ENCODE data around the gene THEMIS.
"Not testable (repeated sequence)": the region's sequence is repeated elsewhere in the genome, so short reads cannot be mapped to it uniquely, and the experiment has no call there.

THEMIS gene

DNA sequence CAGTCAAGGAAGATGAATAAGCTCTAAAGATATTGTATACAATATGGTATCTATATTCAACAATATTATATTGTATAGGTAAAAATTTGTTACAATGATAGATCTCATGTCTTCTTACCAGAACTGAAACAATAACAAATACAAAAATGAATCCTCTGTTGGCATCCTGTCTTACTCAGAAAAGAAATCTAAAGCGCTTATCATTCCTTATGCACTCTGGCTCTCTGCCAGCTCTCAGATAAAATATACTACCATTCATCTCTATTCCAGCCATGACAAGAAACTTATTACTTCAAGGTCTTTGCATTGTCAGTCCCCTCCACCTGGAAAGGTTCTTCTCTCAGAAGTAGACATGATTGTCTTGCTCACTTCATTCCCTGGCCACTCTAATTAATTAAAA, 138.6 kb downstream of the THEMIS start:
- H3K4me3 ChIP-seq (ENCODE audit: low read length): no peak overlapping the region
- peak; percentile 18 for DNase-seq (ENCODE audit: low read depth, low spot score)

- peak; percentile 66 for DNase-seq (ENCODE audit: low read depth, low spot score)
Measured at GRCh38 chr6:127761084-127761483, 139.8 kb downstream of the THEMIS start.

GRCh38 chr6:127749095-127749494, 151.8 kb downstream of the THEMIS start:
- no peak for DNase-seq (ENCODE audit: low read depth, low spot score)
- H3K4me3 ChIP-seq (ENCODE audit: low read length): no peak overlapping the region

More at GRCh38 chr6:127761084-127761483, 139.8 kb downstream of the THEMIS start:
- H3K4me3 ChIP-seq (ENCODE audit: low read length): no peak overlapping the region

DNA sequence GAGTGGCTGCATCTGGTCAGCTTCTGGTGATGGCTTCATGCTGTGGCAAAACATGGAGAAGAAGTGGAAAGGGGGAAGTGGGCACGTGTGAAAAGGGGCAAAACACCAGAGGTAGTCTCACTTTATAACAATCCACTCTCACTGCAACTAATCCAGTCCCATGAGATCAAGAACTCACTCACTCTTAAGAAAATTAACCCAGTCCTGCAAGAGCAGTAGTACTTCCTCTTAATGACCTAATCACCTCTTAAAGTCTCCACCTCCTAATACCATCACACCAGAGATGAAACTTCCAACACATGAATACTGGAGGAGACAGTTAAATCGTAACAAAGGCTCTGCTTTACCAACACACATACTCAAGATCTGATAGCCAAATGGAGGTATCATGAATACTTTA, 152.6 kb downstream of the THEMIS start:
- no peak for DNase-seq (ENCODE audit: low read depth, low spot score)
- no peak overlapping the region for H3K4me3 ChIP-seq (ENCODE audit: low read length)

DNA sequence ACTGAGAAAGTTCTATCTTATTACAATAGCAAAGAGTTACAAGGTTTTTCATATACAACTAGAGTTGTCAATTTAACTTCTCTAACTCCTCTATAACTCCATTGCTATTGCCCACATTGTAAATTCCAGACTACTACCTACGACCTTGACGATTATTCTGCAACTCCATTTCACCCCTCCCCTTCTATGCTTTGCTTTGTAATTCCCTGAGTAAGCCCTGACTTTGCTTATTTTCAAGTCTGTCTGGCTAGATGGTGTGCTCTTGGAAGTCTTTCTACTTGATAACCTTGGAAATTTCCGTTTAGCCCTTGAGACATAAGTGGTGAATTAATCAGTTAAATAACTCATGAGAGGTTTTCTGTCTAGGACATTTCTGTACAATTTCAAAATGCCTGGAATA, 162.4 kb downstream of the THEMIS start:
- no peak overlapping the region for H3K4me3 ChIP-seq (ENCODE audit: low read length)
- no peak for DNase-seq (ENCODE audit: low read depth, low spot score)

- DNase-seq (ENCODE audit: low read depth, low spot score): no peak
- H3K4me3 ChIP-seq (ENCODE audit: low read length): no peak overlapping the region
Measured at GRCh38 chr6:127737768-127738167, 163.1 kb downstream of the THEMIS start.

GRCh38 chr6:127737009-127737486, 163.8 kb downstream of the THEMIS start:
- no peak overlapping the region for H3K4me3 ChIP-seq (ENCODE audit: low read length)
- peak; percentile 78 for DNase-seq (ENCODE audit: low read depth, low spot score)

- H3K4me3 ChIP-seq (ENCODE audit: low read length): no peak overlapping the region
- no peak for DNase-seq (ENCODE audit: low read depth, low spot score)
Measured at GRCh38 chr6:127732927-127733326, 167.9 kb downstream of the THEMIS start.

DNA sequence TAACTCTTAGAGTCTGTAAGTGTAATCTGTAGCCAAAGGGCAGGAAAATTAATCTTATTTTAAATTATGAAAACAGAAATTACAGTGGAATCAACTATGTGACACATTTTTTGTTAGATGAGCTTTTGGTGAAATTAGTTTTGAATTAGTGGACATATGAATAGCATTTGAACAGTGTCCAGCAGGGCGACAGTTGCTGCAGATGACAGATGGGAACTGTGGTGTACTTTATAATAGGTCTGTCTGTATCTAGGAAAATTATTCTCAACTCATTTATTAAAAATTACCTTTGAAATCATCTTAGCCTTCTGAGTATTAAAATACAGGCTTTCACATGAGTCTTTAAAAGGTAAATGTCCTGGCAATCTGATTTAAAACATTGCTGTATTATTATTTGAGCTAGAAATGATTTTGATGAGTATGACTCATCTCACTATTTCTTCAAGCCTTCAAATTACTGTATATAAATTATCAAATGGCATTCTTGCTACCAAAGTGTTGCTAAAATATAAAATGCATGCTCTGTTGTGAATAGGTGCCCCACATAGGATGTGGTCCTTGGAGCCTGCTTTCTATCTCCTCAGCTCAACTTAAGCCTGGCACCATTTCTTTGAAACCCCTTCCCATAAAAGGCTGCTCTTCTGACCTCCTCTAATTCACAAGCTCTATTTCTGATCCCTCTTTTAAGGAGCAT, 173.5 kb downstream of the THEMIS start:
- no peak for DNase-seq (ENCODE audit: low read depth, low spot score)
- H3K4me3 ChIP-seq (ENCODE audit: low read length): no peak overlapping the region

GRCh38 chr6:127725821-127726220, 175.0 kb downstream of the THEMIS start:
- no peak overlapping the region for H3K4me3 ChIP-seq (ENCODE audit: low read length)
- no peak for DNase-seq (ENCODE audit: low read depth, low spot score)

DNA sequence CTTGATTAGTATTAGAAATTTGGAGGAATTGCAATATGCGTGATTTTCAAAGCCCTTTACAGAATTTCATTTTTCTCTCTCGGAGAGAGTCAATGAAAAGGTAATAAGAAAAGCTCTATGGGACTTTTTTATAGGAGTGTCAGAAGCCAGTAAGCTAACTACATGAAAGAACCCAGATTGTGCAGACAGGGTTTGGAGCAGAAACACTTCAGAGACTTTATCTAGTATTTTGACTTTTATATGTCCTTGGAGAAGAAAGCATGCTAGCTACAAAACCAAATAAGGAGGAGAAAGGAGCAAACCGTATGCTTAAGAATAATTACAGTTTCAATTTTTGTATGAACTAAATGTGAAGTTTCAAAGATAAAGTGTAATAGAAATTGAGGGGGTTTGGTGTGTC, 182.2 kb downstream of the THEMIS start:
- DNase-seq (ENCODE audit: low read depth, low spot score): no peak
- no peak overlapping the region for H3K4me3 ChIP-seq (ENCODE audit: low read length)

GRCh38 chr6:127717384-127717783, 183.5 kb downstream of the THEMIS start:
- H3K4me3 ChIP-seq (ENCODE audit: low read length): no peak overlapping the region
- no peak for DNase-seq (ENCODE audit: low read depth, low spot score)

GRCh38 chr6:127716465-127716864, 184.4 kb downstream of the THEMIS start:
- H3K4me3 ChIP-seq (ENCODE audit: low read length): no peak overlapping the region
- no peak for DNase-seq (ENCODE audit: low read depth, low spot score)

DNA sequence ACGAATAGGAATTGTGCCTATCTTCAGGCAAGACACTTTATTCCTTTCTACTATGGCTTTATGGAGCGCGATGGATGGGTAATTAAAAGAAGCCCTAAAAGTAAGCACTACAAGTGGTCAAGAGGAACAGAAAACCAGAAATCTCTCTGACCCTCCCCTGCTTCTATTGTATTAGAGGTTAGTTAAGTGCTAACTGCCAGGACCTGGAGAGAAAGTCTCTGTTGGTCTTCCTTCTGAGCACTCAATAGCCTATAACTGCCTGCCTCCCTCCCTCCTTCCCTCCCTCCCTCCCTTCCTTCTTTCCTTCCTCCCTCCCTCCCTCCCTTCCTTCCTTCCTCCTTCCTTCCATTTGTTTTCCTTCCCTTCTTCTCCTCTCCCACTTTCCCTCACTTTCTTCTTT, 190.2 kb downstream of the THEMIS start:
- DNase-seq (ENCODE audit: low read depth, low spot score): no peak
- no peak overlapping the region for H3K4me3 ChIP-seq (ENCODE audit: low read length)

DNA sequence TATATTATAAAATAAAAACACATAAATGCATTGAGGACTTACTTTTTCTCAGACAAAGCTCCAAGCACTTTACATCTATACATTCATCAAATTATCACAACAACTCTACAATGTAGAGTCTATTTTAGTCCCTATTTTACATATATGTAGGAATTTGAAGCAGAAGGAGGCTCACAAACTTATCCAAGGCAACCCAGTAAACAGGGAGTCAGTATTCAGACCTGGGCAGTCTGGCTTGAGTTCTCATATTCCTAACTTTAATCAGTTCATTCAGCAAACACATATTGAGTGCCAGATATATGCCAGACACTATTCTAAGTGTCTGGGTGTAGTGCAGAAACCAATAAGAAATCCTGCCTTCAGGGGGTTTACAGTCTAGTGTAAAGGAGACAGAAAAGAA, 194.6 kb downstream of the THEMIS start:
- DNase-seq (ENCODE audit: low read depth, low spot score): no peak
- no peak overlapping the region for H3K4me3 ChIP-seq (ENCODE audit: low read length)

GRCh38 chr6:127695108-127695507, 205.8 kb downstream of the THEMIS start:
- no peak for DNase-seq (ENCODE audit: low read depth, low spot score)
- no peak overlapping the region for H3K4me3 ChIP-seq (ENCODE audit: low read length)

DNA sequence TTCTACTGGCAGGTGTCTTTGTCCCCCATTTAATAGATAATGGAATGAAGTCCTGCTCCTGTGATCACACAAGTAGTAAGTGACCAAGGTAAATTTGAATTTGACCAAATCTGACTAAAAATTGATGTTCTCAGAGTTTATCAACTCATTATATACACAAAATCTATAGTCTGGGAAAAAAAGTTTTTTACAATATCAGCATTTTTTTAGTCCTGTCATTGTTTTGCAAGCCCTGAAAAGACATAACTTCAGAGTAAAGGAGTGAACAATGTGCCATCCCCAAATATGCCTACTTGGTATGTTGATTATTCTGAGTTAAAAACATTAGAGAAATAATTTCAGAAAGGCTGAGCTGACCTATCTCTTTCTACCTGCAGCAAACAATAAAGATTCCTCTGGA, 209.7 kb downstream of the THEMIS start:
- no peak for DNase-seq (ENCODE audit: low read depth, low spot score)
- H3K4me3 ChIP-seq (ENCODE audit: low read length): no peak overlapping the region

- no peak overlapping the region for H3K4me3 ChIP-seq (ENCODE audit: low read length)
- DNase-seq (ENCODE audit: low read depth, low spot score): no peak
Measured at GRCh38 chr6:127690588-127690987, 210.3 kb downstream of the THEMIS start.

- H3K4me3 ChIP-seq (ENCODE audit: low read length): no peak overlapping the region
- no peak for DNase-seq (ENCODE audit: low read depth, low spot score)
Measured at GRCh38 chr6:127690092-127690491, 210.8 kb downstream of the THEMIS start.

DNA sequence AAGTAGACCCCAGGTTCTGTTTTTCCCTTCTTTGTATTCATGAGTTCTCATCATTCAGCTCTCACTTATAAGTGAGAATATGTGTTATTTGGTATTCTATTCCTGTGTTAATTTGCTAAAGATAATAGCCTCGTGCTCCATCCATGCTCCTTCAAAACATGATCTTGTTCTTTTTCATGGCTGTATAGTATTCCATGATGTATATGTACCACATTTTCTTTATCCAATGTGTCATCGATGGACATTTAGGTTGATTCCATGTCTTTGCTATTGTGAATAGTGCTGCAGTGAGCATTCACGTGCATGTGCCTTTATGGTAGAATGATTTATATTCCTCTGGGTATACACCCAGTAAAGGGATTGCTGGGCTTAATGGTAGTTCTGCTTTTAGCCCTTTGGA, 213.4 kb downstream of the THEMIS start:
- not testable (repeated sequence) for H3K4me3 ChIP-seq (ENCODE audit: low read length); DNase-seq (ENCODE audit: low read depth, low spot score)

DNA sequence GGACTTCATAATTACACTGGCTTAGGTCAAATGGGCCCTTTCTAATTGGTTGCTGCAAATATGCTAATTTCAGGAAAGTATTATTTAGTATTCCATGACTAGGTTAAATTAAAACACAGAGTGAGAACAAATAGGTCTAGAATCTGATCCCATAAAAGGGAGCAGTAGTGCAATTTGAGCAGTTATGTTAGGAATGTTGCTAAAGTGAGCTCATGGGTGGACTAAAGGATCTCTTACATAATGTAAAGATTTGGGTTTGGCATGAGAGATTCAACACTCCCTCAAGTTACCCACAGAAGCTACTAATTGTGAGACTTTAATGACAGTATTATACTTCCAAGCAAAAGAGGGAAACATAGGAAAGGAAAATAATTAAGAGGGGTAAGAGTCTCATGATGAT, 214.8 kb downstream of the THEMIS start:
- no peak overlapping the region for H3K4me3 ChIP-seq (ENCODE audit: low read length)
- no peak for DNase-seq (ENCODE audit: low read depth, low spot score)
